Measurements from ENCODE around the gene GMDS.

Gene GMDS

GRCh38 chr6:2055911-2056310, 189.5 kb downstream of the GMDS start:
- H2AK5ac ChIP-seq (ENCODE audit: low read length, severe bottlenecking), result no peak overlapping the region
- H4K91ac ChIP-seq (ENCODE audit: low read length), result no peak overlapping the region
- no peak overlapping the region for H2AFZ ChIP-seq (ENCODE audit: low read depth, low read length)
- H3K18ac ChIP-seq (ENCODE audit: low read depth in 1 of 2, low read length in 2 of 2), result no peak overlapping the region
- H3K9me3 ChIP-seq (ENCODE audit: control insufficient read depth, low read length), result no peaks in the 10 kb centered on the region
- no peak overlapping the region for H3K4me2 ChIP-seq (ENCODE audit: low read length, poor library complexity, severe bottlenecking)
- H2BK12ac ChIP-seq (ENCODE audit: low read length in 2 of 2), result no peak overlapping the region
- no peaks in the 10 kb centered on the region for H3K27me3 ChIP-seq (ENCODE audit: control insufficient read depth in 1 of 2, insufficient read depth in 1 of 2, low read length in 2 of 2)
- peaks cover under 1% of the 10 kb centered on the region for H3K4me1 ChIP-seq (ENCODE audit: control insufficient read depth, insufficient read depth, low read depth, low read length)
- no peaks in the 10 kb centered on the region for H3K36me3 ChIP-seq (ENCODE audit: control insufficient read depth in 1 of 2, insufficient read depth in 2 of 2, low read depth in 1 of 2, low read length in 2 of 2)
- H3K14ac ChIP-seq (ENCODE audit: low read length in 2 of 2), result no peak overlapping the region
- no peak overlapping the region for H3K23ac ChIP-seq (ENCODE audit: low read length in 2 of 2)
- H3K27ac ChIP-seq (ENCODE audit: low read length, poor library complexity, severe bottlenecking), result no peak overlapping the region
- no peak overlapping the region for H3K9ac ChIP-seq (ENCODE audit: low read length)
- no peak overlapping the region for H3K4me3 ChIP-seq (ENCODE audit: insufficient read depth in 1 of 2, low read depth in 1 of 2, low read length in 2 of 2)
- DNase-seq, result no peak
- peaks cover 7% of the 10 kb centered on the region for H3K79me1 ChIP-seq (replicated peaks; ENCODE audit: low read length, poor library complexity, severe bottlenecking)
- no peak overlapping the region for H4K8ac ChIP-seq (ENCODE audit: low read length)
- no peak overlapping the region for H2BK15ac ChIP-seq (ENCODE audit: low read depth, poor library complexity, severe bottlenecking)
- no peak overlapping the region for H3K4ac ChIP-seq (ENCODE audit: low read depth in 1 of 2, low read length in 2 of 2)
- no peak overlapping the region for H2BK5ac ChIP-seq (ENCODE audit: low read depth, low read length, poor library complexity, severe bottlenecking)
- no peak overlapping the region for H2BK120ac ChIP-seq (ENCODE audit: low read depth, low read length)

DNA sequence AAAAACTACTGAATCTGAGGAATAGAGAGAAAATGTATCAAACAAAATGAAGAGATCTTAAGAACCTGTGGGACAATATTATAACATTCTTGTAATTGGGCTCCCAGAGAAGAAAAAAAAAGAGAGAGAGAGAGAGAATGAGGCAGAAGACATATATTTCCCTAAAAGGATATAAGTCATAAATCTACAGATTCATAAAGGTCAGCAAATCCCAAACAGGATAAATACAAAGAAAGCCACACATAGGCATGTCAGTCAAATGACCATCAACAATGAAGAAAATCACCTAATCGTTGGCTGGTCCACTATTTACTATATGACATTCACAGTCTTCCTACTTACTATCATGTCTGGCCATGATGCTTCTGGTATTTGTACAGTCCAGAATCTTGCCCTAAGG, 190.3 kb downstream of the GMDS start:
- H3K27me3 ChIP-seq (ENCODE audit: control insufficient read depth in 1 of 2, insufficient read depth in 1 of 2, low read length in 2 of 2), result no peaks in the 10 kb centered on the region
- H3K9me3 ChIP-seq (ENCODE audit: control insufficient read depth, low read length), result no peaks in the 10 kb centered on the region
- H3K9ac ChIP-seq (ENCODE audit: low read length), result no peak overlapping the region
- no peak overlapping the region for H3K23ac ChIP-seq (ENCODE audit: low read length in 2 of 2)
- H2AFZ ChIP-seq (ENCODE audit: low read depth, low read length), result no peak overlapping the region
- H3K79me1 ChIP-seq (replicated peaks; ENCODE audit: low read length, poor library complexity, severe bottlenecking), result peaks cover 6% of the 10 kb centered on the region
- H2BK5ac ChIP-seq (ENCODE audit: low read depth, low read length, poor library complexity, severe bottlenecking), result no peak overlapping the region
- H3K14ac ChIP-seq (ENCODE audit: low read length in 2 of 2), result no peak overlapping the region
- H4K91ac ChIP-seq (ENCODE audit: low read length), result no peak overlapping the region
- H4K8ac ChIP-seq (ENCODE audit: low read length), result no peak overlapping the region
- H2AK5ac ChIP-seq (ENCODE audit: low read length, severe bottlenecking), result no peak overlapping the region
- 96% methylated on average over 1 of the region's 1 CpG for WGBS
- no peak overlapping the region for H3K18ac ChIP-seq (ENCODE audit: low read depth in 1 of 2, low read length in 2 of 2)
- no peak overlapping the region for H3K4me2 ChIP-seq (ENCODE audit: low read length, poor library complexity, severe bottlenecking)
- no peak overlapping the region for H2BK15ac ChIP-seq (ENCODE audit: low read depth, poor library complexity, severe bottlenecking)
- no peak overlapping the region for H3K4me3 ChIP-seq (ENCODE audit: insufficient read depth in 1 of 2, low read depth in 1 of 2, low read length in 2 of 2)
- H3K4ac ChIP-seq (ENCODE audit: low read depth in 1 of 2, low read length in 2 of 2), result no peak overlapping the region
- H2BK12ac ChIP-seq (ENCODE audit: low read length in 2 of 2), result no peak overlapping the region
- no peak overlapping the region for H3K27ac ChIP-seq (ENCODE audit: low read length, poor library complexity, severe bottlenecking)
- DNase-seq, result no peak
- no peaks in the 10 kb centered on the region for H3K4me1 ChIP-seq (ENCODE audit: control insufficient read depth, insufficient read depth, low read depth, low read length)
- H2BK120ac ChIP-seq (ENCODE audit: low read depth, low read length), result no peak overlapping the region
- no peaks in the 10 kb centered on the region for H3K36me3 ChIP-seq (ENCODE audit: control insufficient read depth in 1 of 2, insufficient read depth in 2 of 2, low read depth in 1 of 2, low read length in 2 of 2)

DNA sequence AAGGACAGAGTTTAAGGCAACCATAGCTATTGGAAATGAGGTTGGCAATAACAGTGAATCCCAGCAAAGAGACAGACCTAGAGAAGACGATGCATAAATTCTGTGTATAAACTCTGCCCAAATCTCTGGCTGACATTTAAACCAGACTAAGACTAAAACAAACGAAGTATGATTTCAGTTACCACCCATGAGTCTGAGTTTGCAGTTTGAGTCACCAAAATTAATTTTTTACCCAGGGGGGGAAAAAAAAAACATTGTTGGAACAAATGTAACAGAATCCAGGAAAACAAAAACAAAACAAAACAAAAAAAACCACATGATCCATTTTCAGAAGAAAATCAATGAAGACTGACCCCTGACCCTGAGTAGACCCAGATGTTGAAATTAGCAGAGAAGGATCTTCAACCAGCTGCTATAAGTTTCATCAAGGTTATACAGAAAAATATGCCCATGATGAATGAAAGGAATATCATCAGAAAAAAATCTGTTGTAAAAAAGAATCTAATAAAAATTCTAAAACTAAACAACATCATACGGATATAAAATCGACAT, 190.8 kb downstream of the GMDS start:
- Histone ChIP-seq H2BK5ac (ENCODE audit: low read depth, low read length, poor library complexity, severe bottlenecking) (no peak overlapping the region), H4K8ac (ENCODE audit: low read length) (no peak overlapping the region), H2BK12ac (ENCODE audit: low read length in 2 of 2) (no peak overlapping the region), H2AFZ (ENCODE audit: low read depth, low read length) (no peak overlapping the region), H2AK5ac (ENCODE audit: low read length, severe bottlenecking) (no peak overlapping the region), H2BK15ac (ENCODE audit: low read depth, poor library complexity, severe bottlenecking) (no peak overlapping the region), H3K79me1 (replicated peaks; ENCODE audit: low read length, poor library complexity, severe bottlenecking) (peaks cover 6% of the 10 kb centered on the region), H3K27me3 (ENCODE audit: control insufficient read depth in 1 of 2, insufficient read depth in 1 of 2, low read length in 2 of 2) (no peaks in the 10 kb centered on the region), H4K91ac (ENCODE audit: low read length) (no peak overlapping the region), H3K9ac (ENCODE audit: low read length) (no peak overlapping the region), H3K4me1 (ENCODE audit: control insufficient read depth, insufficient read depth, low read depth, low read length) (no peaks in the 10 kb centered on the region), H3K23ac (ENCODE audit: low read length in 2 of 2) (no peak overlapping the region), H3K4me3 (ENCODE audit: insufficient read depth in 1 of 2, low read depth in 1 of 2, low read length in 2 of 2) (no peak overlapping the region), H3K4ac (ENCODE audit: low read depth in 1 of 2, low read length in 2 of 2) (no peak overlapping the region), H2BK120ac (ENCODE audit: low read depth, low read length) (no peak overlapping the region), H3K18ac (ENCODE audit: low read depth in 1 of 2, low read length in 2 of 2) (no peak overlapping the region), H3K14ac (ENCODE audit: low read length in 2 of 2) (no peak overlapping the region), H3K27ac (ENCODE audit: low read length, poor library complexity, severe bottlenecking) (no peak overlapping the region), H3K4me2 (ENCODE audit: low read length, poor library complexity, severe bottlenecking) (no peak overlapping the region), H3K9me3 (ENCODE audit: control insufficient read depth, low read length) (no peaks in the 10 kb centered on the region), H3K36me3 (ENCODE audit: control insufficient read depth in 1 of 2, insufficient read depth in 2 of 2, low read depth in 1 of 2, low read length in 2 of 2) (no peaks in the 10 kb centered on the region)
- DNase-seq, result no peak
- 91% methylated on average over 4 of the region's 4 CpGs for WGBS

DNA sequence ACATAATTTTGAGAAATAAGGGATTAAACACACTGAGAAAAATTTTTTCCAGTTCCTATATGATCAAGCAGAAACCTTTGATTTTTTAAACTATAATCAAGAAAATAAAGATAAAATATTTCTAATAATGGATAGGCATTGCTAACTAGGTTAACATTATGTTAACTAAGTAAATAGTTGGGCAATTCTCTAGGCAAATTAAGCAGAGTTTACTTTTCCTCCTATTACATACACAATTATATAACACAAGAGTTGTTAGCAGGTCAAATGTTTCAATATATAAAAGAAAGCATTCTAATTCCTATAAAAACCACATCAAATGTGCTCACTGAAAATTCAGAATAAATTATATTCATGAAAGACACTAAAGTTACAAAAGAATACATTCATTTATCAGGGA, 191.7 kb downstream of the GMDS start:
- Histone ChIP-seq H3K4me1 (ENCODE audit: control insufficient read depth, insufficient read depth, low read depth, low read length) (no peaks in the 10 kb centered on the region), H3K36me3 (ENCODE audit: control insufficient read depth in 1 of 2, insufficient read depth in 2 of 2, low read depth in 1 of 2, low read length in 2 of 2) (no peaks in the 10 kb centered on the region)
- no peak for DNase-seq

More for the DNA sequence above, 191.7 kb downstream of the GMDS start:
- Histone ChIP-seq H3K14ac (ENCODE audit: low read length in 2 of 2) (no peak overlapping the region), H2AFZ (ENCODE audit: low read depth, low read length) (no peak overlapping the region), H2BK15ac (ENCODE audit: low read depth, poor library complexity, severe bottlenecking) (no peak overlapping the region), H3K4me2 (ENCODE audit: low read length, poor library complexity, severe bottlenecking) (no peak overlapping the region), H4K91ac (ENCODE audit: low read length) (no peak overlapping the region), H2BK12ac (ENCODE audit: low read length in 2 of 2) (no peak overlapping the region), H3K18ac (ENCODE audit: low read depth in 1 of 2, low read length in 2 of 2) (no peak overlapping the region), H3K27ac (ENCODE audit: low read length, poor library complexity, severe bottlenecking) (no peak overlapping the region), H3K4ac (ENCODE audit: low read depth in 1 of 2, low read length in 2 of 2) (no peak overlapping the region), H3K23ac (ENCODE audit: low read length in 2 of 2) (no peak overlapping the region), H4K8ac (ENCODE audit: low read length) (no peak overlapping the region), H3K27me3 (ENCODE audit: control insufficient read depth in 1 of 2, insufficient read depth in 1 of 2, low read length in 2 of 2) (no peaks in the 10 kb centered on the region), H3K9me3 (ENCODE audit: control insufficient read depth, low read length) (no peaks in the 10 kb centered on the region), H3K79me1 (replicated peaks; ENCODE audit: low read length, poor library complexity, severe bottlenecking) (peaks cover 8% of the 10 kb centered on the region), H2BK120ac (ENCODE audit: low read depth, low read length) (no peak overlapping the region), H2AK5ac (ENCODE audit: low read length, severe bottlenecking) (no peak overlapping the region), H3K4me3 (ENCODE audit: insufficient read depth in 1 of 2, low read depth in 1 of 2, low read length in 2 of 2) (no peak overlapping the region), H3K9ac (ENCODE audit: low read length) (no peak overlapping the region), H2BK5ac (ENCODE audit: low read depth, low read length, poor library complexity, severe bottlenecking) (no peak overlapping the region)

Data from mesenchymal stem cell (in vitro differentiated cells and primary cell).